Kidney epithelial cell (primary cell): ENCODE results near the gene FAM20C. TPM values are rescaled to one million over a fixed set of nuclear protein-coding genes. Genes with fewer than 3 reads are reported as not detected.
"Not testable (repeated sequence)": the region's sequence is repeated elsewhere in the genome, so short reads cannot be mapped to it uniquely, and the experiment has no call there.

Experiments
- DNase-seq: peaks from one replicate; pipeline ENCODE4 v3.0.0-alpha.2; 2010; ENCODE audit warnings: low read depth
- H3K27me3 ChIP-seq: 2 replicates; pipeline ENCODE4 v1.6.0; 2011; ENCODE audit warnings: low read length; ENCODE audit not compliant: control insufficient read depth, insufficient read depth
- H3K36me3 ChIP-seq: 2 replicates; pipeline ENCODE4 v1.5.1; 2011; ENCODE audit warnings: low read length; ENCODE audit not compliant: control insufficient read depth, insufficient read depth
- H3K4me3 ChIP-seq: 2 replicates; pipeline ENCODE4 v1.5.1; 2011; ENCODE audit warnings: low read depth, mild to moderate bottlenecking, control low read depth, low read length
- total RNA-seq: library from RNA; depleted of rRNA; stranded (reverse); fragments of >200 nt; gene quantifications from 2 replicates; pipeline ENCODE4 v1.2.3, GENCODE V29; 2015
- TF ChIP-seq, protein P1 (sequence below): IDR thresholded peaks from 2 replicates; pipeline ENCODE4 v1.5.1; 2011; ENCODE audit warnings: mild to moderate bottlenecking, moderate library complexity, low read length, control low read depth, inconsistent platforms; ENCODE audit not compliant: insufficient read depth, poor library complexity, severe bottlenecking

The FAM20C gene
- total RNA-seq, 1 donor from 2014 or later = 39.1 TPM

DNA sequence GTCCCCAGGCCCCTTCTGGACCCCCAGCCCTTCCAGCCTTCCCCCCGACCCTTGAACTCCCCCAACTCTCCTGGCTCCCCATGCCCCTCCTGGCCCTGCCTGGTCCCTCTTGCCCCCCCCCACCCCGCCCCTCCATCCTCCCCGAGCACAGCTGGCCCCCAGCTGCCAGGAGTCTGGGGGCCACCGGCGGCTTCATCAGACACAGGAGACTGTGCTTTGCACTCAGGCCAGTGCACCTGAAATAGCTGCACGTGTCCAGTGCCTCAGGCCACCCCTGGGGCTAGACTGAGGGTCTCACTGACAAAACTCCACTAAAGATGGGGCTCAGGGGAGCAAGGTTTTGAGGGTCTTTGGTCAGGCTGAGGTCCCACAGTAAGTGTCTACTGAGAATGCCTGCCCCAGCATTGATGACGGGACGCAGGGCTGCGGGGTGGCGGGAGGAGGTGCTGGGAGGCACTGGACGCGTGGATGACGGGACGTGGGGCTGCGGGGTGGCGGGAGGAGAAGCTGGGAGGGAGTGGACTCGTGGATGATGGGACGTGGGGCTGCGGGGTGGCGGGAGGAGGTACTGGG lies 104.1 kb downstream of the FAM20C start:
- no peak for DNase-seq
- TF ChIP-seq, protein P1, sequence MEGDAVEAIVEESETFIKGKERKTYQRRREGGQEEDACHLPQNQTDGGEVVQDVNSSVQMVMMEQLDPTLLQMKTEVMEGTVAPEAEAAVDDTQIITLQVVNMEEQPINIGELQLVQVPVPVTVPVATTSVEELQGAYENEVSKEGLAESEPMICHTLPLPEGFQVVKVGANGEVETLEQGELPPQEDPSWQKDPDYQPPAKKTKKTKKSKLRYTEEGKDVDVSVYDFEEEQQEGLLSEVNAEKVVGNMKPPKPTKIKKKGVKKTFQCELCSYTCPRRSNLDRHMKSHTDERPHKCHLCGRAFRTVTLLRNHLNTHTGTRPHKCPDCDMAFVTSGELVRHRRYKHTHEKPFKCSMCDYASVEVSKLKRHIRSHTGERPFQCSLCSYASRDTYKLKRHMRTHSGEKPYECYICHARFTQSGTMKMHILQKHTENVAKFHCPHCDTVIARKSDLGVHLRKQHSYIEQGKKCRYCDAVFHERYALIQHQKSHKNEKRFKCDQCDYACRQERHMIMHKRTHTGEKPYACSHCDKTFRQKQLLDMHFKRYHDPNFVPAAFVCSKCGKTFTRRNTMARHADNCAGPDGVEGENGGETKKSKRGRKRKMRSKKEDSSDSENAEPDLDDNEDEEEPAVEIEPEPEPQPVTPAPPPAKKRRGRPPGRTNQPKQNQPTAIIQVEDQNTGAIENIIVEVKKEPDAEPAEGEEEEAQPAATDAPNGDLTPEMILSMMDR = no peak
- Histone ChIP-seq H3K4me3 (no peak overlapping the region), H3K36me3 (no peaks in the 10 kb centered on the region), H3K27me3 (peaks cover 68% of the 10 kb centered on the region)

GRCh38 chr7:297141-297540 lies 104.8 kb downstream of the FAM20C start:
- H3K27me3 ChIP-seq = peaks cover 65% of the 10 kb centered on the region

DNA sequence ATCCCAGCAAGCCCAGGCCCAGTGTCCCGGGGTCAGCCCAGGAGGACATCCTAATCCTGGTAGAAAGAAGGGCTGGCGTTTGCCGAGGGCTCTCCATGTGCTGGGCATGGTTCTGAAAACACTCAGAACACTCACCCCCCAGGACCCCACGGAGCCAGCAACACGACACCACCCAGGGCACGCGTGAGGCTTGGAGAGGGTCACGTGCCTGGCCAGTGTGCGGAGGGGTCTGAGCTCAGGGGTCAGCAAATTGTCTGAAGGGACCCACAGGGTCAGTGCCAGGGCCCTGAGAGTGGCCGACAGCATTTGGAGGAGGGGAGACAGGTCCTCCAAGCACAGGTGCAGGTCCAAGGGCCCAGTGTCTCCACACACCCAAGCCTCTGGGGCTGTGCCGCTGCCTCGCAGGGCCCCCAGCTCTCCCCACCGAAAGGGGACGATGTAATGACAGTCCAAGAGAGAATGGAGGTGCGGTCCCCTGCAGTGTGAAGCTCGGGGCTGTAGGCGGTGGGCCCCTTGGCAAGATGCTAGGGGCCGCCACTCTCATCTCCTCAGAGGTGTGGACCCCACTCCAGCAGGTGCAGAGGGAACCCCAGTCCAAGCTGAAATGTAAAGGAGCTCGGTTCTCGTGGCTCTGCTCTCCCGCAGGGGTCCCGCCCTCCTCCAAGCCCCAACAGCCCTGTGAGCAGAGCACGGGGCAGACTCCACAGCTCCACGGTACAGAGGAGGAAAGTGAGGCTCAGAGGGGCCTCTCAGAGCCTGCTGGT lies 105.4 kb downstream of the FAM20C start:
- DNase-seq = no peak
- H3K36me3 ChIP-seq = no peaks in the 10 kb centered on the region
- H3K4me3 ChIP-seq = no peak overlapping the region
- TF ChIP-seq, protein P1 = no peak
- H3K27me3 ChIP-seq = peaks cover 59% of the 10 kb centered on the region

More at GRCh38 chr7:297141-297540, 104.8 kb downstream of the FAM20C start:
- not testable (repeated sequence) for H3K4me3 ChIP-seq, DNase-seq, H3K36me3 ChIP-seq

DNA sequence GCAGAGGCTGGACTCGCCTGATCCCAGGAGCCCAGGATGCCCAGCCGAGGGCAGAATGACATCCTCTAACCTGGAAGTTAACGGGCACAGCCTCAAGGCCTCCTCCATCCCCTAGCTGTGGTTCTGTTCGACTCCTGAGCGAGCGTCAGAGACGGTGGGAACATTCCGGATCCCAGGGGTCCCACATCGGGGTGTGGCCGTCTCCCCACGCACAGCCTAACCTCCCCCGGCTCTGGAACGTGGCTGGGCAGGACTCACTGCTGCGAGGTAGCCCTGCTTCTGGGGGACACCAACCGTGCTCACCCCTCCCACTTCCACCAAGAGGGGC lies 106.0 kb downstream of the FAM20C start:
- H3K27me3 ChIP-seq = peaks cover 56% of the 10 kb centered on the region
- TF ChIP-seq, protein P1 = no peak

GRCh38 chr7:298743-299142 lies 106.4 kb downstream of the FAM20C start:
- TF ChIP-seq, protein P1 = no peak
- no peak for DNase-seq
- Histone ChIP-seq H3K36me3 (no peaks in the 10 kb centered on the region), H3K4me3 (no peak overlapping the region), H3K27me3 (peaks cover 52% of the 10 kb centered on the region)

More for the DNA sequence above, 106.0 kb downstream of the FAM20C start:
- DNase-seq = no peak
- no peaks in the 10 kb centered on the region for H3K36me3 ChIP-seq
- no peak overlapping the region for H3K4me3 ChIP-seq

DNA sequence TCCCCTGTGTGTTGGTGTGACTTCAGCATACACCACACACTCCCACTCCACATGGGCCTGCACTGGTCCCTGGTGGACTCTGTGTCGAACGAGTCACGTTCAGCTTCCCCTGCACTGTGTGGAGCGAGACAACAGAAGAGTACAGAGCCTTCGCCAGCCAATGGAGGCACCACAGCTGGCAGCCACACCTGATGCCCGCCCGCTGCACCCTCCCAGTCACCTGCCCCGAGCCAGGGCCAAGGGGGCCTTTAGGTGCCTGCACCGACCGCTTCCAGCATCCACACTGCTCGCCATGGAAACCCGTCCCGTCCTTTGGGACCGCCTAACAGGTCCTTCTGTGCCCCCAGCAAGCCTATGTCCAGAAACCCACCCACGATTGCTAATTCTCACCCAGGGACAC lies 106.8 kb downstream of the FAM20C start:
- TF ChIP-seq, protein P1 = no peak
- peaks cover 47% of the 10 kb centered on the region for H3K27me3 ChIP-seq
- H3K4me3 ChIP-seq = no peak overlapping the region
- no peaks in the 10 kb centered on the region for H3K36me3 ChIP-seq
- DNase-seq = no peak
